ENCODE measurements around the gene ROMO1.

Gene ROMO1

GRCh38 chr20:35737865-35738333 is 38.7 kb downstream of the ROMO1 start:
- TF ChIP-seq CTCF (IDR thresholded peaks at IDR 0.05): no peak

- TF ChIP-seq CTCF (IDR thresholded peaks at IDR 0.05): no peak
These were observed 39.4 kb downstream of the ROMO1 start for GRCh38 chr20:35738410-35739179.

- peak; percentile 39 for TF ChIP-seq CTCF (IDR thresholded peaks at IDR 0.05)
These were observed 40.3 kb downstream of the ROMO1 start for GRCh38 chr20:35739294-35740163.

- TF ChIP-seq CTCF (IDR thresholded peaks at IDR 0.05): no peak
These were observed 42.9 kb downstream of the ROMO1 start, which contains the start of gene RBM39 for GRCh38 chr20:35741892-35742740. Gene RBM39 (minus strand): TSS chr20:35742260. CDS start chr20:35740874, 1,386 bp downstream.

GRCh38 chr20:35742741-35743523 is 43.7 kb downstream of the ROMO1 start:
- TF ChIP-seq CTCF (IDR thresholded peaks at IDR 0.05): no peak

GRCh38 chr20:35743693-35744491 is 44.7 kb downstream of the ROMO1 start:
- no peak for TF ChIP-seq CTCF (IDR thresholded peaks at IDR 0.05)
